PC-9 (cell line): Measurements from ENCODE around the gene ARHGEF1. TPM values are rescaled to one million over a fixed set of nuclear protein-coding genes. Genes with fewer than 3 reads are reported as not detected.
A peak's percentile ranks its signal among the peaks of the same experiment; 100 is the strongest.

ENCODE experiments used
- BruUV-seq: library from RNA; stranded (reverse); fragments of 400-500 nt; replicated peaks from 2 replicates; lab custom pipeline; 2021; lab: Mats Ljungman, UMichigan
- CTCF ChIA-PET: fragments of 300-600 bp; sonication (Branson Sonifier 250); formaldehyde crosslinking; loops from one replicate; lab custom pipeline; 2022; ENCODE audit warnings: antibody characterized with exemption; lab: Charles Lee
- POLR2A ChIA-PET: fragments of 300-600 bp; sonication (Branson Sonifier 250); formaldehyde crosslinking; loops from one replicate; lab custom pipeline; 2022; ENCODE audit warnings: antibody characterized with exemption; ENCODE audit not compliant: unreplicated experiment; lab: Charles Lee
- DNase-seq, 2 experiments: peaks; one replicate each; pipeline versions ENCODE4 v3.0.0 to v3.0.0-alpha.2; 2015 to 2022; ENCODE audit warnings: mixed read lengths in 1 of 2
- H2AFZ ChIP-seq: fragments of 200-600 bp; sonication (generic); 2 replicates; pipeline ENCODE4 v1.8.1; 2017; ENCODE audit warnings: antibody characterized with exemption
- H3F3A ChIP-seq: fragments of 200-600 bp; sonication (generic); 2 replicates; pipeline ENCODE4 v1.8.1; 2017; ENCODE audit warnings: antibody characterized with exemption, mild to moderate bottlenecking, low read depth; ENCODE audit not compliant: insufficient read depth
- H3K27ac ChIP-seq: fragments of 200-600 bp; sonication (generic); 2 replicates; pipeline ENCODE4 v1.6.1; 2016; ENCODE audit warnings: mixed run types
- H3K27me3 ChIP-seq: fragments of 200-600 bp; sonication (generic); 2 replicates; pipeline ENCODE4 v1.6.1; 2016; ENCODE audit warnings: low read depth, mixed run types; ENCODE audit not compliant: insufficient read depth
- H3K36me3 ChIP-seq: fragments of 200-600 bp; sonication (generic); 2 replicates; pipeline ENCODE4 v1.6.1; 2016; ENCODE audit warnings: low read depth, mixed run types
- H3K4me1 ChIP-seq: fragments of 200-600 bp; sonication (generic); replicated peaks from 2 replicates; pipeline ENCODE4 v1.6.1; 2016; ENCODE audit warnings: mixed run types; ENCODE audit not compliant: insufficient read depth
- H3K4me2 ChIP-seq: fragments of 200-600 bp; sonication (generic); 2 replicates; pipeline ENCODE4 v1.6.1; 2017; ENCODE audit warnings: mixed run types
- H3K4me3 ChIP-seq: fragments of 200-600 bp; sonication (generic); 2 replicates; pipeline ENCODE4 v1.6.1; 2016; ENCODE audit warnings: mixed run types
- H3K79me2 ChIP-seq: fragments of 200-600 bp; sonication (generic); 2 replicates; pipeline ENCODE4 v1.6.1; 2017; ENCODE audit warnings: low read depth, mixed run types
- H3K9me2 ChIP-seq: fragments of 200-600 bp; sonication (generic); 2 replicates; pipeline ENCODE4 v1.8.1; 2017; ENCODE audit warnings: mild to moderate bottlenecking; ENCODE audit not compliant: insufficient read depth
- H3K9me3 ChIP-seq: fragments of 200-600 bp; sonication (generic); 2 replicates; pipeline ENCODE4 v1.8.1; 2016; ENCODE audit warnings: low read depth; ENCODE audit not compliant: insufficient read depth
- H4K20me1 ChIP-seq: fragments of 200-600 bp; sonication (generic); 2 replicates; pipeline ENCODE4 v1.8.1; 2017; ENCODE audit not compliant: insufficient read depth
- EZH2 ChIP-seq: fragments of 200-600 bp; sonication (generic); IDR thresholded peaks from 2 replicates; pipeline ENCODE4 v1.8.0; 2017; ENCODE audit warnings: antibody characterized with exemption, low read depth
- intact Hi-C: fragments of 100-400 bp; cut with micrococcal nuclease; formaldehyde crosslinking; loops from one replicate; pipeline ENCODE4 v1.10.0; 2022; ENCODE audit not compliant: unreplicated experiment
- total RNA-seq: library from RNA; stranded (reverse); gene quantifications from 2 replicates; pipeline ENCODE4 v1.2.3, GENCODE V29; 2021
- TF ChIP-seq, protein P1 (sequence below): fragments of 200-600 bp; sonication (generic); conservative IDR thresholded peaks from 2 replicates; pipeline ENCODE4 v1.6.1; 2017; ENCODE audit warnings: mixed run types, antibody characterized with exemption, mild to moderate bottlenecking, moderate library complexity

The ARHGEF1 gene
- total RNA-seq, 1 experiment from 2014 or later = 101 TPM

DNA sequence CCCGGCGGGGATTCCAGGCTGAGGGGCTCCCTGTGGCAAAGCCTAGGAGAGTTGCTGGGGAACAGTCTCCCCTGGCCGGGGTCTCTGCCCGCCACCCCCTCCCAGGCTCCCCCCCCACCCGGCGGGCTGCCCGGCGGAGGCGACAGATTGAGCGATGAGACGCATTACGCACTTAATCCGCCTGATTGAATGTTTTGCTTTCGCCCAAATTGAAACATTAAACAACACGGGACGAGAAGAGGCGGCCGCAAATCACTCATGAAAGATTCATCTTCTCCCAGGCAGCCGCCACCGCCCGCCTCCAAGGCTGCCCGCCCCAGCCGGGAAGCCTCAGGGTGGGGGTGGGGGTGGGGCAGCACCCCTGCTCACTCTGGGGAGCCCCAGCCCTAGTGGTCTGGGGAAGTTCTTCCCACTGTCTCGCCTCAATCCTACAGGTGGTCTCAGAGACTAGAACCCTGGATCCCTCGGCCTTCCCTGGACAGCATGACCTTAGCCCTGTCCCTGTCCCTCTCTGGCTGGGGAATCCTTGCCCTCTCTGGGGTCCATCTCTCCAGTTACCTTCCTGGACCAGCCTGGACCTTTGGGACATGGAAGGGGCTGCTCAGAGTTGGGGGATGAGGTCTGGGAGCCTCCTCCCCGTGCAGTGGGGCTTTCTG, 52.9 kb downstream of the ARHGEF1 start:
- no peaks in the 10 kb centered on the region for H3K9me2 ChIP-seq
- intact Hi-C loops = loop anchor here (2.0 kb wide), 1 partner anchor 47 kb away; no protein-coding TSS in a partner anchor
- BruUV-seq = no TSS peak
- no peak overlapping the region for H3K27ac ChIP-seq
- peaks cover 7% of the 10 kb centered on the region; the same call in 1 of the 2 replicates for H3F3A ChIP-seq
- H4K20me1 ChIP-seq = no peaks in the 10 kb centered on the region
- no peak overlapping the region for H3K4me3 ChIP-seq
- no peaks in the 10 kb centered on the region for H3K36me3 ChIP-seq
- no peaks in the 10 kb centered on the region for H3K9me3 ChIP-seq
- POLR2A ChIA-PET = interaction anchor here (0.6 kb wide), 1 partner anchor 1186 kb away, joined by 15 read pairs; no protein-coding TSS in a partner anchor
- TF ChIP-seq EZH2 = no peak
- TF ChIP-seq, protein P1, sequence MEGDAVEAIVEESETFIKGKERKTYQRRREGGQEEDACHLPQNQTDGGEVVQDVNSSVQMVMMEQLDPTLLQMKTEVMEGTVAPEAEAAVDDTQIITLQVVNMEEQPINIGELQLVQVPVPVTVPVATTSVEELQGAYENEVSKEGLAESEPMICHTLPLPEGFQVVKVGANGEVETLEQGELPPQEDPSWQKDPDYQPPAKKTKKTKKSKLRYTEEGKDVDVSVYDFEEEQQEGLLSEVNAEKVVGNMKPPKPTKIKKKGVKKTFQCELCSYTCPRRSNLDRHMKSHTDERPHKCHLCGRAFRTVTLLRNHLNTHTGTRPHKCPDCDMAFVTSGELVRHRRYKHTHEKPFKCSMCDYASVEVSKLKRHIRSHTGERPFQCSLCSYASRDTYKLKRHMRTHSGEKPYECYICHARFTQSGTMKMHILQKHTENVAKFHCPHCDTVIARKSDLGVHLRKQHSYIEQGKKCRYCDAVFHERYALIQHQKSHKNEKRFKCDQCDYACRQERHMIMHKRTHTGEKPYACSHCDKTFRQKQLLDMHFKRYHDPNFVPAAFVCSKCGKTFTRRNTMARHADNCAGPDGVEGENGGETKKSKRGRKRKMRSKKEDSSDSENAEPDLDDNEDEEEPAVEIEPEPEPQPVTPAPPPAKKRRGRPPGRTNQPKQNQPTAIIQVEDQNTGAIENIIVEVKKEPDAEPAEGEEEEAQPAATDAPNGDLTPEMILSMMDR = no peak
- no peak overlapping the region for H3K4me2 ChIP-seq
- H3K4me1 ChIP-seq = no peaks in the 10 kb centered on the region
- CTCF ChIA-PET = interaction anchor here (1.4 kb wide), 1 partner anchor 8 kb away, joined by 7 read pairs; the partner anchor contains the start of gene ERFL
- H3K27me3 ChIP-seq = peaks cover 39% of the 10 kb centered on the region
- no peak for DNase-seq
- no peak overlapping the region for H2AFZ ChIP-seq
- no peaks in the 10 kb centered on the region for H3K79me2 ChIP-seq

DNA sequence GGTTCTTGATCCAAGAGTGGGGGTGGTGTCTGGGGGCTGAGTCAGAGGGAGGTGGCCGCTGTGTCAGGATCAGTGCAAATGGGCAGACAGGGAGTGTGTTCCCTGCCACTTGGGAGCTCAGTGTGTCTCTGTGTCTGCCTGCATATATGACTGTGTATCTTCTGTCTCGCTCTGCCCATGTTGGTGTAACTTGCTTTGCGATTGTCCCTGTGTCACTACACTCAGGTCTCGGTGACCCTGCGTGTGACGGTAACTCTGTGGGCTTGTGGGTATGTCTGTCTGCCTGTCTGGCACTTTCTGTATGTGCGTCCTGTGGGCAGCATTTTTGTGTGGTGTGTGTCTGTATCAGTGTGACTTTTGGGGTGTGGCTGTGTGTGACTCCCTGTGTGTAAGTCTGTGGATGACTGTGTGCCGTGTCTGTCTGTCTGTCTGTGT, 53.4 kb downstream of the ARHGEF1 start:
- Histone ChIP-seq H2AFZ (no peak overlapping the region), H3F3A (peaks cover 7% of the 10 kb centered on the region; the same call in 1 of the 2 replicates), H3K4me1 (no peaks in the 10 kb centered on the region), H3K9me2 (no peaks in the 10 kb centered on the region), H3K27me3 (peaks cover 34% of the 10 kb centered on the region), H3K36me3 (no peaks in the 10 kb centered on the region), H3K4me3 (no peak overlapping the region), H3K79me2 (no peaks in the 10 kb centered on the region), H3K9me3 (no peaks in the 10 kb centered on the region), H3K4me2 (no peak overlapping the region), H4K20me1 (no peaks in the 10 kb centered on the region), H3K27ac (no peak overlapping the region)
- ChIA-PET POLR2A (interaction anchor here (0.6 kb wide), 1 partner anchor 1187 kb away, joined by 15 read pairs; no protein-coding TSS in a partner anchor), CTCF (interaction anchor here (0.6 to 1.4 kb wide), 2 partner anchors 8 to 52 kb away, joined by 3 to 7 read pairs; partner anchors contain the start of gene ERFL)
- TF ChIP-seq, protein P1 = 0 out of 2 replicates have a peak, but pooled peaks have one; percentile 19
- no peak for TF ChIP-seq EZH2
- intact Hi-C loops = no loop called here
- no TSS peak for BruUV-seq
- no peak for DNase-seq

DNA sequence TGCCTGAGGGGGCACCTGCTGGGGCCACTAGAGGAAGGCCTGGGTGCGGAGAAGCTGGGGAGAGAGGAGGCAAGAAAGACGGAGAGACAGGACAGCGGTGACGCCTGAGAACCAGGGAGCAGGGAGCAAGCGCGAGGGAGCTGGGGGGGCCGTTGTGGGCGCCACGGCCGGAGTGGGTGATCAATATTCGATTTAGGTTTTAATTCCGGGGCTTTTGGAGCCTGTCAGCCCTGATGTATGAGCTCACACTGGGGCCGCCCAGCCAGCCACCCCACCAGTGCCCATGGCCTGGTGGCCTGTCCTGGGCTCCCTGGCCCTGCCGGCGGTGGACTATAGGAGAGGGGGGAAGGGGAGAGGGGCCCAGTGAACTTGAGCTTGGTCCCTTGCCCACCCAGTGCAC, 54.0 kb downstream of the ARHGEF1 start:
- Histone ChIP-seq H3K4me3 (no peak overlapping the region), H4K20me1 (no peaks in the 10 kb centered on the region), H3K27me3 (peaks cover 33% of the 10 kb centered on the region), H3K9me3 (no peaks in the 10 kb centered on the region), H2AFZ (no peak overlapping the region), H3K79me2 (no peaks in the 10 kb centered on the region), H3K4me1 (no peaks in the 10 kb centered on the region), H3K36me3 (no peaks in the 10 kb centered on the region), H3F3A (peaks cover 7% of the 10 kb centered on the region; the same call in 1 of the 2 replicates), H3K9me2 (no peaks in the 10 kb centered on the region), H3K4me2 (no peak overlapping the region), H3K27ac (no peak overlapping the region)
- POLR2A ChIA-PET = no interaction called here
- TF ChIP-seq, protein P1 = no peak
- no peak for TF ChIP-seq EZH2
- DNase-seq = no peak
- BruUV-seq = no TSS peak
- CTCF ChIA-PET = interaction anchor here (0.6 to 1.4 kb wide), 2 partner anchors 9 to 53 kb away, joined by 3 to 7 read pairs; partner anchors contain the start of gene ERFL
- intact Hi-C loops = no loop called here
